ENCODE results near the gene RNF217. TPM values are rescaled to one million over a fixed set of nuclear protein-coding genes. Genes with fewer than 3 reads are reported as not detected.

RNF217 gene
- polyA plus RNA-seq, 1 donor (not counting 4 experiments of a cell fraction or from before 2014, with no cell fraction given), result 44.0 TPM

DNA sequence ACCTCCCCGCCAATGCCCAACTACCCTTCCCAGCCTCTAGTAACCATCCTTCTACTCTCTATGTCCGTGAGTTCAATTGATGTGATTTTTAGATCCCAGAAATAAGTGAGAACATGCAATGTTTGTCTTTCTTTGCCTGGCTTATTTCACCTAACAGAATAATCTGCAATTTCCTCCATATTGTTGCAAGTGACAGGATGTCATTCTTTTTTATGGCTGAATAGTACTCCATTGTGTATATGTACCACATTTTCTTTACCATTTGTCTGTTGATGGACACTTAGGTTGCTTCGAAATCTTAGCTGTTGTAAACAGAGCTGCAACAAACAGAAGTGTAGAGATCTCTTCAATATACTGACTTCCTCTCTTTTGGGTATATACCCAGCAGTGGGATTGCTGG lies 65.0 kb downstream of the RNF217 start:
- peaks cover 61% of the 10 kb centered on the region for H3K79me2 ChIP-seq (ENCODE audit: control insufficient read depth, insufficient read depth, low read length)
- H3K9ac ChIP-seq (ENCODE audit: control insufficient read depth, extremely low read depth, insufficient read depth, low read length), result no peak overlapping the region
- no peaks in the 10 kb centered on the region for H3K9me1 ChIP-seq (ENCODE audit: control insufficient read depth, extremely low read depth, insufficient read depth, low read length)
- H4K20me1 ChIP-seq (ENCODE audit: control insufficient read depth, extremely low read depth, insufficient read depth, low read length), result no peaks in the 10 kb centered on the region
- H3K9me3 ChIP-seq (ENCODE audit: control insufficient read depth, low read depth, low read length), result no peaks in the 10 kb centered on the region
- H3K4me3 ChIP-seq (ENCODE audit: control insufficient read depth in 2 of 3, extremely low read depth in 1 of 3, insufficient read depth in 2 of 3, low read depth in 1 of 3, low read length in 3 of 3), result no peak overlapping the region
- no peak overlapping the region for H2AFZ ChIP-seq (ENCODE audit: control insufficient read depth, low read length)
- H3K36me3 ChIP-seq (ENCODE audit: control insufficient read depth in 2 of 2, extremely low read depth in 1 of 2, insufficient read depth in 2 of 2, low read length in 2 of 2), result peaks cover 0 to 1% of the 10 kb centered on the region in 2 experiments
- no peaks in the 10 kb centered on the region for H3K4me1 ChIP-seq (ENCODE audit: control insufficient read depth, extremely low read depth, insufficient read depth, low read length)
- FAIRE-seq, result no peak
- H3K27me3 ChIP-seq (ENCODE audit: control insufficient read depth, extremely low read depth, insufficient read depth, low read length), result no peaks in the 10 kb centered on the region
- DNase-seq (ENCODE audit: low read depth, low spot score), result no peak
- TF ChIP-seq, protein P1, sequence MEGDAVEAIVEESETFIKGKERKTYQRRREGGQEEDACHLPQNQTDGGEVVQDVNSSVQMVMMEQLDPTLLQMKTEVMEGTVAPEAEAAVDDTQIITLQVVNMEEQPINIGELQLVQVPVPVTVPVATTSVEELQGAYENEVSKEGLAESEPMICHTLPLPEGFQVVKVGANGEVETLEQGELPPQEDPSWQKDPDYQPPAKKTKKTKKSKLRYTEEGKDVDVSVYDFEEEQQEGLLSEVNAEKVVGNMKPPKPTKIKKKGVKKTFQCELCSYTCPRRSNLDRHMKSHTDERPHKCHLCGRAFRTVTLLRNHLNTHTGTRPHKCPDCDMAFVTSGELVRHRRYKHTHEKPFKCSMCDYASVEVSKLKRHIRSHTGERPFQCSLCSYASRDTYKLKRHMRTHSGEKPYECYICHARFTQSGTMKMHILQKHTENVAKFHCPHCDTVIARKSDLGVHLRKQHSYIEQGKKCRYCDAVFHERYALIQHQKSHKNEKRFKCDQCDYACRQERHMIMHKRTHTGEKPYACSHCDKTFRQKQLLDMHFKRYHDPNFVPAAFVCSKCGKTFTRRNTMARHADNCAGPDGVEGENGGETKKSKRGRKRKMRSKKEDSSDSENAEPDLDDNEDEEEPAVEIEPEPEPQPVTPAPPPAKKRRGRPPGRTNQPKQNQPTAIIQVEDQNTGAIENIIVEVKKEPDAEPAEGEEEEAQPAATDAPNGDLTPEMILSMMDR (optimal IDR thresholded peaks at IDR 0.05 in 1 of 3, IDR thresholded peaks at IDR 0.05 in 1 of 3, conservative IDR thresholded peaks at IDR 0.05 in 1 of 3; ENCODE audit: extremely low read depth in 1 of 3, insufficient read depth in 2 of 3, low read length in 3 of 3), result no peak
- TF ChIP-seq EZH2 (IDR thresholded peaks at IDR 0.05; ENCODE audit: low read length), result no peak
- H3K4me2 ChIP-seq (ENCODE audit: control insufficient read depth, extremely low read depth, insufficient read depth, low read depth, low read length), result no peak overlapping the region
- dilution Hi-C loops (cut with MboI; ENCODE audit: extremely low pct_ligation_motif_present, low sequenced_read_pairs), result no loop called here
- no peak overlapping the region for H3K27ac ChIP-seq (ENCODE audit: control insufficient read depth, insufficient read depth, low read length)

DNA sequence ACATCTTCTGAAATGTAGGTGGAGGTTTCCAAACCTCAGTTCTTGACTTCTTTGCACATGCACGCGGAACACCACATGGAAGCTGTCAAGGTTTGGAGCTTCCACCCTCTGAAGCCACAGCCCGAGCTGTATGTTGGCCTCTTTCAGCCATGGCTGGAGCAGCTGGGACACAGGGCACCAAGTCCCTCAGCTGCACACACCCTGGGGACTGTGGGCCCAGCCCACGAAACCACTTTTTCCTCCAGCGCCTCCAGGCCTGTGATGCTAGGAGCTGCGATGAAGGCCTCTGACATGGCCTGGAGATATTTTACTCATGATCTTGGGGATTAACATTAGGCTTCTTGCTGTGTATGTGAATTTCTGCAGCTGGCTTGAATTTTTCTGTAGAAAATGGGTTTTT lies 68.7 kb downstream of the RNF217 start:
- Histone ChIP-seq H3K27ac (ENCODE audit: control insufficient read depth, insufficient read depth, low read length) (no peak overlapping the region), H2AFZ (ENCODE audit: control insufficient read depth, low read length) (no peak overlapping the region), H3K79me2 (ENCODE audit: control insufficient read depth, insufficient read depth, low read length) (peaks cover 49% of the 10 kb centered on the region), H3K36me3 (ENCODE audit: control insufficient read depth in 2 of 2, extremely low read depth in 1 of 2, insufficient read depth in 2 of 2, low read length in 2 of 2) (no peaks in the 10 kb centered on the region), H4K20me1 (ENCODE audit: control insufficient read depth, extremely low read depth, insufficient read depth, low read length) (no peaks in the 10 kb centered on the region), H3K9ac (ENCODE audit: control insufficient read depth, extremely low read depth, insufficient read depth, low read length) (no peak overlapping the region), H3K4me2 (ENCODE audit: control insufficient read depth, extremely low read depth, insufficient read depth, low read depth, low read length) (no peak overlapping the region), H3K27me3 (ENCODE audit: control insufficient read depth, extremely low read depth, insufficient read depth, low read length) (no peaks in the 10 kb centered on the region), H3K4me1 (ENCODE audit: control insufficient read depth, extremely low read depth, insufficient read depth, low read length) (no peaks in the 10 kb centered on the region), H3K9me3 (ENCODE audit: control insufficient read depth, low read depth, low read length) (no peaks in the 10 kb centered on the region), H3K4me3 (ENCODE audit: control insufficient read depth in 2 of 3, extremely low read depth in 1 of 3, insufficient read depth in 2 of 3, low read depth in 1 of 3, low read length in 3 of 3) (no peak overlapping the region), H3K9me1 (ENCODE audit: control insufficient read depth, extremely low read depth, insufficient read depth, low read length) (no peaks in the 10 kb centered on the region)
- TF ChIP-seq, protein P1 (optimal IDR thresholded peaks at IDR 0.05 in 1 of 3, IDR thresholded peaks at IDR 0.05 in 1 of 3, conservative IDR thresholded peaks at IDR 0.05 in 1 of 3; ENCODE audit: extremely low read depth in 1 of 3, insufficient read depth in 2 of 3, low read length in 3 of 3), result no peak
- no peak for TF ChIP-seq EZH2 (IDR thresholded peaks at IDR 0.05; ENCODE audit: low read length)
- no peak for DNase-seq (ENCODE audit: low read depth, low spot score)
- dilution Hi-C loops (cut with MboI; ENCODE audit: extremely low pct_ligation_motif_present, low sequenced_read_pairs), result no loop called here
- no peak for FAIRE-seq
